ENCODE results near the gene GADD45A.

GADD45A gene

DNA sequence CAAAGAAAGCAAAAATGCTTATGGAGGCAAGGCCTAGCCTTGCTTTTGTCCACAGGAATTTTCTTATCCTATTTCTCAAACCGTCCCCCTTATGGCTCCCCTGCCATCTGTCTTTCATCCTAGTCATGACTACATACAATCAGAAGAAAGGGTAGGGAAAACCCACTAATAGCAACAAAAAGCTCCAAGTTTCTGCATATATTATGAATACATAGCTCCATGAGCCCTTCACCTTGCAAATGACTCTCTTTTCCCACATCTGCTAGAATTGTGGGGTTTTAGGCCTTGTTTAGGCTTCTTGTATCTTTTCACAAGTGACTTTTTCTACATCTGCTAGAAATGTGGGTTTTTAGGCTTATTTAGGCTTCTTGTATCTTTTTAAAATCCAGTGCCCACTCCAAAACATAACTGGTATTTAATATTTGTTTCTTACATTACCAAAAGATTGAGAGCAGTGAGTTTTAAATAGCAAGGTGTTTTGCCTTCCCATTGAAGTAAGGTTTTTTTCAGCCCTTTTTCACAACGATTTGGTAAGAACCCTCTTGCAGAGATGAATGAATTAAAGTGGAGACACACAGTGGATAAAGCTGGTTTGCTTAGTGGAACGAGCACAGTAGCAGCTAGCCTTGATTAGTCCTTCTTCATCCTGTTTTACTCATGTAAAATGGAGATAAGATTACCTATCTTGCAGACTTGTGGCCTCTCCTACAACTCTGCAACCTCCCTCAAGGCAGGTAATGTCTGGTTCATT, 4.4 kb downstream of the GADD45A start:
- H3K4me1 ChIP-seq (ENCODE audit: control insufficient read depth, insufficient read depth, low read length) = no peaks in the 10 kb centered on the region; the same call in 1 of the 2 replicates
- H3K9me3 ChIP-seq (ENCODE audit: control insufficient read depth, insufficient read depth, low read depth, low read length) = no peaks in the 10 kb centered on the region
- no peak overlapping the region for H3K27ac ChIP-seq (ENCODE audit: extremely low read depth, low read depth, low read length)
- ChIA-PET CTCF (interaction anchor here (1.0 to 2.8 kb wide), 5 partner anchors 11 to 154 kb away, joined by 3 to 12 read pairs (median 4); no protein-coding TSS in a partner anchor), POLR2A (no interaction called here)
- H3K36me3 ChIP-seq (ENCODE audit: control insufficient read depth in 2 of 2, insufficient read depth in 1 of 2, low read length in 2 of 2) = peaks cover 14 to 59% of the 10 kb centered on the region in 2 experiments; a peak in 2 of 3 replicates
- TF ChIP-seq KLF9 (tag by site-specific recombination; IDR thresholded peaks at IDR 0.05; ENCODE audit: low read depth) (no peak), ZNF658 (tag by site-specific recombination; IDR thresholded peaks at IDR 0.05) (no peak), ZSCAN4 (tag by site-specific recombination; IDR thresholded peaks at IDR 0.05) (no peak), ZNF274 (IDR thresholded peaks at IDR 0.05; ENCODE audit: low read length) (no peak), ZNF274 (tag by site-specific recombination; IDR thresholded peaks at IDR 0.05; ENCODE audit: borderline replicate concordance) (no peak), ZNF777 (tag by site-specific recombination; IDR thresholded peaks at IDR 0.05; ENCODE audit: borderline replicate concordance) (no peak), ZNF292 (tag by site-specific recombination; IDR thresholded peaks at IDR 0.05; ENCODE audit: borderline replicate concordance, low read depth) (no peak), ZNF157 (tag by site-specific recombination; IDR thresholded peaks at IDR 0.05) (no peak), ZNF677 (tag by site-specific recombination; IDR thresholded peaks at IDR 0.05) (no peak), PRDM2 (tag by site-specific recombination; IDR thresholded peaks at IDR 0.05; ENCODE audit: borderline replicate concordance) (no peak)
- H3K4me3 ChIP-seq (ENCODE audit: low read depth, low read length) = no peak overlapping the region

- H3K4me1 ChIP-seq (ENCODE audit: control insufficient read depth, insufficient read depth, low read length) = no peaks in the 10 kb centered on the region; the same call in 1 of the 2 replicates
- no peak overlapping the region for H3K27ac ChIP-seq (ENCODE audit: extremely low read depth, low read depth, low read length)
- H3K36me3 ChIP-seq (ENCODE audit: control insufficient read depth in 2 of 2, insufficient read depth in 1 of 2, low read length in 2 of 2) = peaks cover 14 to 59% of the 10 kb centered on the region in 2 experiments; a peak in 2 of 3 replicates
- POLR2A ChIA-PET = no interaction called here
- no peaks in the 10 kb centered on the region for H3K9me3 ChIP-seq (ENCODE audit: control insufficient read depth, insufficient read depth, low read depth, low read length)
- CTCF ChIA-PET = interaction anchor here (1.5 to 2.8 kb wide), 2 partner anchors 11 to 119 kb away, joined by 3 to 12 read pairs; no protein-coding TSS in a partner anchor
- H3K4me3 ChIP-seq (ENCODE audit: low read depth, low read length) = no peak overlapping the region
- TF ChIP-seq, protein P1, sequence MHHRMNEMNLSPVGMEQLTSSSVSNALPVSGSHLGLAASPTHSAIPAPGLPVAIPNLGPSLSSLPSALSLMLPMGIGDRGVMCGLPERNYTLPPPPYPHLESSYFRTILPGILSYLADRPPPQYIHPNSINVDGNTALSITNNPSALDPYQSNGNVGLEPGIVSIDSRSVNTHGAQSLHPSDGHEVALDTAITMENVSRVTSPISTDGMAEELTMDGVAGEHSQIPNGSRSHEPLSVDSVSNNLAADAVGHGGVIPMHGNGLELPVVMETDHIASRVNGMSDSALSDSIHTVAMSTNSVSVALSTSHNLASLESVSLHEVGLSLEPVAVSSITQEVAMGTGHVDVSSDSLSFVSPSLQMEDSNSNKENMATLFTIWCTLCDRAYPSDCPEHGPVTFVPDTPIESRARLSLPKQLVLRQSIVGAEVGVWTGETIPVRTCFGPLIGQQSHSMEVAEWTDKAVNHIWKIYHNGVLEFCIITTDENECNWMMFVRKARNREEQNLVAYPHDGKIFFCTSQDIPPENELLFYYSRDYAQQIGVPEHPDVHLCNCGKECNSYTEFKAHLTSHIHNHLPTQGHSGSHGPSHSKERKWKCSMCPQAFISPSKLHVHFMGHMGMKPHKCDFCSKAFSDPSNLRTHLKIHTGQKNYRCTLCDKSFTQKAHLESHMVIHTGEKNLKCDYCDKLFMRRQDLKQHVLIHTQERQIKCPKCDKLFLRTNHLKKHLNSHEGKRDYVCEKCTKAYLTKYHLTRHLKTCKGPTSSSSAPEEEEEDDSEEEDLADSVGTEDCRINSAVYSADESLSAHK (tag by site-specific recombination; IDR thresholded peaks at IDR 0.05) = 0 out of 2 replicates have a peak, but pooled peaks have one; percentile 52
- TF ChIP-seq ZFP41 (tag by site-specific recombination; IDR thresholded peaks at IDR 0.05; ENCODE audit: borderline replicate concordance) = no peak
Measured at GRCh38 chr1:67690018-67690363, 5.0 kb downstream of the GADD45A start.
